H1 (cell line): ENCODE measurements around the gene C7orf57. TPM values are rescaled to one million over a fixed set of nuclear protein-coding genes. Genes with fewer than 3 reads are reported as not detected.

Experiments
- CTCF ChIA-PET: fragments of 300-600 bp; sonication (Branson Sonifier 250); formaldehyde crosslinking; loops from one replicate; lab custom pipeline; 2021; ENCODE audit not compliant: partially characterized antibody; lab: Charles Lee
- POLR2A ChIA-PET: fragments of 300-600 bp; sonication (Branson Sonifier 250); formaldehyde crosslinking; loops from one replicate; lab custom pipeline; 2021; ENCODE audit warnings: inconsistent platforms; ENCODE audit not compliant: partially characterized antibody; lab: Charles Lee
- DNase-seq, 2 experiments: peaks; one replicate each; pipeline versions ENCODE4 v3.0.0 to v3.0.0-alpha.2; 2010 to 2022; ENCODE audit warnings: low spot score in 2 of 2, low read depth in 1 of 2, mixed read lengths in 1 of 2
- FAIRE-seq: peaks from 2 replicates; lab custom pipeline; 2011; peaks lifted over from hg19 to GRCh38; lab: Jason Lieb, UNC
- H2AFZ ChIP-seq: 2 replicates; pipeline ENCODE4 v1.8.1; 2012; ENCODE audit warnings: low read length, inconsistent platforms
- H2AK5ac ChIP-seq: 2 replicates; pipeline ENCODE4 v1.6.1; 2013; ENCODE audit warnings: low read depth, low read length
- H2BK120ac ChIP-seq: replicated peaks from 2 replicates; pipeline ENCODE3; 2013; ENCODE audit warnings: low read depth, low read length, inconsistent platforms
- H2BK12ac ChIP-seq: 2 replicates; pipeline ENCODE4 v1.6.1; 2013; ENCODE audit warnings: low read depth, low read length
- H2BK15ac ChIP-seq: 2 replicates; pipeline ENCODE4 v1.6.1; 2013; ENCODE audit warnings: low read length
- H2BK20ac ChIP-seq: 2 replicates; pipeline ENCODE4 v1.6.1; 2013; ENCODE audit warnings: low read length
- H2BK5ac ChIP-seq: 2 replicates; pipeline ENCODE4 v1.6.1; 2013; ENCODE audit warnings: low read depth, low read length
- H3K14ac ChIP-seq: 2 replicates; pipeline ENCODE4 v1.6.1; 2013; ENCODE audit warnings: inconsistent platforms; ENCODE audit not compliant: insufficient read length
- H3K18ac ChIP-seq: 2 replicates; pipeline ENCODE4 v1.6.1; 2013; ENCODE audit warnings: low read length; ENCODE audit errors: extremely low read depth
- H3K23ac ChIP-seq: 2 replicates; pipeline ENCODE4 v1.6.1; 2013; ENCODE audit warnings: inconsistent platforms; ENCODE audit not compliant: insufficient read length
- H3K23me2 ChIP-seq: 2 replicates; pipeline ENCODE4 v1.6.1; 2013; ENCODE audit warnings: low read depth, low read length
- H3K27ac ChIP-seq: 2 replicates; pipeline ENCODE4 v1.6.1; 2011; ENCODE audit warnings: low read depth, low read length, inconsistent platforms
- H3K27me3 ChIP-seq, 4 experiments: replicated peaks in 1 of 4; 1 replicate in 1 of 4; 2 replicates in 3 of 4; pipeline versions ENCODE4 v1.6.1 to v1.8.1; 2011 to 2013; ENCODE audit warnings: low read length in 3 of 4, mild to moderate bottlenecking in 3 of 4, inconsistent platforms in 2 of 4, mixed read lengths in 2 of 4, moderate library complexity in 1 of 4; ENCODE audit not compliant: control insufficient read depth in 3 of 4, insufficient read depth in 3 of 4; ENCODE audit errors: extremely low read depth in 1 of 4
- H3K36me3 ChIP-seq, 4 experiments: 2 replicates each; pipeline versions ENCODE4 v1.6.1 to v1.8.1; 2011 to 2013; ENCODE audit warnings: mild to moderate bottlenecking in 4 of 4, low read length in 3 of 4, moderate library complexity in 2 of 4, control low read depth in 1 of 4, inconsistent platforms in 1 of 4; ENCODE audit not compliant: insufficient read depth in 4 of 4, control insufficient read depth in 2 of 4
- H3K4ac ChIP-seq: replicated peaks from 2 replicates; pipeline ENCODE3; 2013; ENCODE audit warnings: low read length, low read depth, mixed read lengths, inconsistent platforms; ENCODE audit not compliant: insufficient read length
- H3K4me1 ChIP-seq, 4 experiments: replicated peaks in 1 of 4; 1 replicate in 1 of 4; 2 replicates in 3 of 4; pipeline versions ENCODE4 v1.6.1 to v1.8.1; 2011 to 2013; ENCODE audit warnings: low read length in 3 of 4, inconsistent platforms in 2 of 4, mixed read lengths in 1 of 4; ENCODE audit not compliant: insufficient read depth in 4 of 4, control insufficient read depth in 3 of 4
- H3K4me2 ChIP-seq, 2 experiments: 2 replicates each; pipeline versions ENCODE4 v1.6.1 to v1.8.1; 2011 to 2013; ENCODE audit warnings: low read depth in 2 of 2, low read length in 2 of 2, control low read depth in 1 of 2, inconsistent platforms in 1 of 2, mild to moderate bottlenecking in 1 of 2; ENCODE audit not compliant: insufficient read depth in 1 of 2
- H3K4me3 ChIP-seq, 4 experiments: fragments of 200-600, 300-600 bp in 1 of 4; sonication (generic), shearing (Covaris generic), sonication (Bioruptor Twin) in 1 of 4; 2 replicates each; pipeline versions ENCODE4 v1.5.1 to v1.8.1; 2011 to 2016; ENCODE audit warnings: low read length in 4 of 4, low read depth in 3 of 4, control low read depth in 2 of 4, inconsistent platforms in 2 of 4, mild to moderate bottlenecking in 2 of 4, mixed read lengths in 1 of 4, moderate library complexity in 1 of 4; ENCODE audit not compliant: insufficient read depth in 2 of 4; ENCODE audit errors: extremely low read depth in 1 of 4
- H3K56ac ChIP-seq: replicated peaks from 2 replicates; pipeline ENCODE3; 2013; ENCODE audit warnings: low read depth, mild to moderate bottlenecking, mixed read lengths, low read length, inconsistent platforms; ENCODE audit not compliant: insufficient read length
- H3K79me1 ChIP-seq: 2 replicates; pipeline ENCODE4 v1.6.1; 2013; ENCODE audit warnings: low read depth, low read length, control low read depth
- H3K79me2 ChIP-seq, 2 experiments: 2 replicates each; pipeline versions ENCODE4 v1.6.1 to v1.8.1; 2012 to 2013; ENCODE audit warnings: low read length in 2 of 2, mild to moderate bottlenecking in 2 of 2, inconsistent platforms in 1 of 2; ENCODE audit not compliant: insufficient read depth in 2 of 2, control insufficient read depth in 1 of 2
- H3K9ac ChIP-seq, 4 experiments: replicated peaks in 1 of 4; 1 replicate in 1 of 4; 2 replicates in 3 of 4; pipeline versions ENCODE4 v1.6.1 to v1.8.1; 2011 to 2013; ENCODE audit warnings: low read depth in 3 of 4, low read length in 3 of 4, control low read depth in 2 of 4, mild to moderate bottlenecking in 2 of 4, moderate library complexity in 2 of 4, inconsistent platforms in 1 of 4; ENCODE audit errors: extremely low read depth in 1 of 4
- H3K9me3 ChIP-seq, 2 experiments: 2 replicates each; pipeline versions ENCODE4 v1.6.1 to v1.8.1; 2012 to 2013; ENCODE audit warnings: mild to moderate bottlenecking in 2 of 2, moderate library complexity in 2 of 2, control low read depth in 1 of 2, inconsistent platforms in 1 of 2, low read depth in 1 of 2, low read length in 1 of 2, mixed read lengths in 1 of 2; ENCODE audit not compliant: insufficient read depth in 2 of 2
- H4K20me1 ChIP-seq, 2 experiments: replicated peaks in 1 of 2; 2 replicates each; pipeline versions ENCODE3 to v1.8.1; 2011 to 2013; ENCODE audit warnings: inconsistent platforms in 2 of 2, low read length in 2 of 2, mild to moderate bottlenecking in 1 of 2; ENCODE audit not compliant: insufficient read depth in 2 of 2, control insufficient read depth in 1 of 2
- H4K5ac ChIP-seq: 2 replicates; pipeline ENCODE4 v1.6.1; 2013; ENCODE audit warnings: low read length, low read depth, mixed read lengths, inconsistent platforms; ENCODE audit not compliant: insufficient read length
- H4K8ac ChIP-seq: 2 replicates; pipeline ENCODE4 v1.8.0; 2013; ENCODE audit warnings: mild to moderate bottlenecking, moderate library complexity, low read length, inconsistent platforms; ENCODE audit not compliant: insufficient read depth; ENCODE audit errors: extremely low read depth
- H4K91ac ChIP-seq: replicated peaks from 2 replicates; pipeline ENCODE3; 2013; ENCODE audit warnings: low read length, mixed read lengths, inconsistent platforms; ENCODE audit not compliant: insufficient read length
- ATF2 ChIP-seq: IDR thresholded peaks from 2 replicates; pipeline ENCODE4 v1.6.1; 2012; ENCODE audit warnings: low read length, inconsistent platforms
- CBX8 ChIP-seq: fragments of 300-800, 300-1000 bp; sonication (generic); IDR thresholded peaks from 2 replicates; pipeline ENCODE4 v1.7.1; 2016; ENCODE audit warnings: low read depth, low read length, borderline replicate concordance
- CHD1 ChIP-seq: IDR thresholded peaks from 2 replicates; pipeline ENCODE4 v1.6.1; 2012; ENCODE audit warnings: low read depth, low read length, improper control_type of control experiment
- CREB1 ChIP-seq: IDR thresholded peaks from 2 replicates; pipeline ENCODE4 v1.6.1; 2012; ENCODE audit warnings: inconsistent platforms
- KDM4A ChIP-seq: IDR thresholded peaks from one replicate; pipeline ENCODE4 v1.7.1; 2012; ENCODE audit warnings: low read depth, mild to moderate bottlenecking, moderate library complexity, low read length, inconsistent platforms; ENCODE audit not compliant: severe bottlenecking
- POLR2AphosphoS5 ChIP-seq: IDR thresholded peaks from 2 replicates; pipeline ENCODE4 v1.6.1; 2011; ENCODE audit warnings: low read depth, low read length
- SAP30 ChIP-seq: fragments of 300-600 bp; sonication (generic); IDR thresholded peaks from 2 replicates; pipeline ENCODE4 v1.7.1; 2012; ENCODE audit warnings: low read length, moderate library complexity, mild to moderate bottlenecking, inconsistent platforms; ENCODE audit not compliant: insufficient read depth, insufficient replicate concordance
- SUZ12 ChIP-seq: fragments of 200-600 bp; sonication (generic); IDR thresholded peaks from 2 replicates; pipeline ENCODE4 v1.6.1; 2012; ENCODE audit warnings: mild to moderate bottlenecking, inconsistent platforms, low read length, moderate library complexity, mixed read lengths
- TBP ChIP-seq: IDR thresholded peaks from 2 replicates; pipeline ENCODE4 v1.6.1; 2011; ENCODE audit warnings: low read depth, low read length, improper control_type of control experiment
- USF2 ChIP-seq: IDR thresholded peaks from 2 replicates; pipeline ENCODE4 v1.6.1; 2011; ENCODE audit warnings: low read length, improper control_type of control experiment
- YY1 ChIP-seq: IDR thresholded peaks from 2 replicates; pipeline ENCODE4 v1.6.1; 2011; ENCODE audit warnings: low read depth, mild to moderate bottlenecking, low read length
- WGBS, 2 experiments: shearing (Covaris generic) in 1 of 2; methylation state at CpG; one replicate each; pipeline versions ENCODE4 v1.1.6 to v1.1.7; 2013 to 2015; ENCODE audit warnings: low lambda C conversion rate in 2 of 2, mixed read lengths in 2 of 2, inconsistent platforms in 1 of 2, low coverage in 1 of 2, missing lambda C conversion rate in 1 of 2; ENCODE audit not compliant: insufficient replicate concordance in 2 of 2, insufficient coverage in 1 of 2, insufficient read length in 1 of 2; ENCODE audit errors: extremely low coverage in 1 of 2, missing lambda C conversion rate in 1 of 2; 5-methylcytosine and 5-hydroxymethylcytosine counted together
- polyA plus RNA-seq, 7 experiments: library from polyadenylated mRNA; depleted of rRNA in 3 of 7; stranded (reverse) in 5 of 7; unstranded in 2 of 7; fragments of >200 nt in 5 of 7; fragments of 200-250 nt in 2 of 7; gene quantifications; 1 replicate in 5 of 7; 2 replicates in 1 of 7; 4 replicates in 1 of 7; pipeline versions ENCODE4 v1.2.1 to v1.2.3, GENCODE V29; 2011 to 2013; ENCODE audit warnings: missing spikeins in 2 of 7, mixed read lengths in 2 of 7
- total RNA-seq: library from RNA; stranded (reverse); fragmentation: NEBNext Ultra II Directional; extraction: Animal tissue kit (Norgen Biotek cat#: 25700); gene quantifications from 2 replicates; pipeline ENCODE4 v1.2.1, GENCODE V29; 2021

The C7orf57 gene
- total and polyA plus RNA-seq, 2 of the 8 experiments (the other 6 are each of a cell fraction or from before 2014, with no cell fraction given): 0.08 to 0.56 TPM

GRCh38 chr7:48102530-48102929 is 67.2 kb downstream of the C7orf57 start:
- H3K27me3 ChIP-seq: no peaks in the 10 kb centered on the region
- no peak overlapping the region for H2BK20ac ChIP-seq
- H4K5ac ChIP-seq: no peak overlapping the region
- CTCF ChIA-PET: interaction anchor here (0.9 to 3.4 kb wide), 18 partner anchors 8 to 165 kb away, joined by 3 to 28 read pairs (median 4); partner anchors contain the start of gene UPP1
- no peak overlapping the region for H2BK5ac ChIP-seq
- H3K9me3 ChIP-seq: no peaks in the 10 kb centered on the region
- no peak overlapping the region for H3K4ac ChIP-seq
- no peak overlapping the region for H3K23ac ChIP-seq
- H3K18ac ChIP-seq: no peak overlapping the region
- FAIRE-seq: no peak
- 0 out of 4 replicates have a peak, but pooled peaks cover 0 to under 1% of the 10 kb centered on the region in 2 experiments for H3K79me2 ChIP-seq
- no peak overlapping the region for H4K8ac ChIP-seq
- no peak overlapping the region for H2AFZ ChIP-seq
- no peak overlapping the region for H3K4me2 ChIP-seq
- H3K23me2 ChIP-seq: no peaks in the 10 kb centered on the region; the same call in 1 of the 2 replicates
- no peak overlapping the region for H2AK5ac ChIP-seq
- no peak overlapping the region for H3K27ac ChIP-seq
- H3K9ac ChIP-seq: no peak overlapping the region
- WGBS, 2 experiments: 88% methylated on average over 4 of the region's 4 CpGs; no CpG with 5 or more reads in 1 of the 2 experiments
- no peak overlapping the region for H3K14ac ChIP-seq
- POLR2A ChIA-PET: interaction anchor here (0.9 to 5.4 kb wide), 5 partner anchors 10 to 16 kb away, joined by 3 to 31 read pairs (median 4); partner anchors contain the start of gene UPP1
- H3K4me3 ChIP-seq: no peak overlapping the region
- no peak overlapping the region for H2BK120ac ChIP-seq
- peaks cover 16 to 88% (median 53%) of the 10 kb centered on the region in 4 experiments for H3K36me3 ChIP-seq
- H4K91ac ChIP-seq: no peak overlapping the region
- peaks cover 2 to 3% of the 10 kb centered on the region in 2 experiments for H4K20me1 ChIP-seq
- H3K79me1 ChIP-seq: 0 out of 2 replicates have a peak, but pooled peaks cover 2% of the 10 kb centered on the region
- DNase-seq: peak in 1 of 2 experiments; percentile 2
- H3K4me1 ChIP-seq: no peaks in the 10 kb centered on the region
- no peak overlapping the region for H3K56ac ChIP-seq
- H2BK12ac ChIP-seq: no peak overlapping the region
- H2BK15ac ChIP-seq: no peak overlapping the region
- TF ChIP-seq POLR2AphosphoS5: no peak
- no peak for TF ChIP-seq CHD1
- no peak for TF ChIP-seq CREB1
- no peak for TF ChIP-seq SUZ12
- no peak for TF ChIP-seq YY1
- no peak for TF ChIP-seq ATF2
- no peak for TF ChIP-seq USF2
- TF ChIP-seq CBX8: no peak
- TF ChIP-seq SAP30: no peak
- no peak for TF ChIP-seq TBP
- no peak for TF ChIP-seq KDM4A
